DOHH2 (cell line): Measurements from ENCODE around the gene ZNF683.

Experiments used
- H3F3A ChIP-seq: fragments of 200-600 bp; sonication (generic), shearing (Covaris generic); 2 replicates; pipeline ENCODE4 v1.6.0; 2016; ENCODE audit warnings: antibody characterized with exemption, mild to moderate bottlenecking; ENCODE audit not compliant: control insufficient read depth, insufficient read depth
- H3K27ac ChIP-seq: fragments of 200-600 bp; sonication (generic); 2 replicates; pipeline ENCODE4 v1.5.1; 2014; ENCODE audit warnings: low read depth, mild to moderate bottlenecking, low read length, moderate library complexity
- H3K27me3 ChIP-seq: fragments of 200-600 bp; sonication (generic); 2 replicates; pipeline ENCODE4 v1.6.1; 2014; ENCODE audit warnings: mild to moderate bottlenecking, low read length, mixed read lengths; ENCODE audit not compliant: control insufficient read depth
- H3K36me3 ChIP-seq: fragments of 200-600 bp; sonication (generic); 2 replicates; pipeline ENCODE4 v1.6.1; 2014; ENCODE audit warnings: mild to moderate bottlenecking, low read length, moderate library complexity, mixed read lengths; ENCODE audit not compliant: control insufficient read depth
- H3K4me1 ChIP-seq: fragments of 200-600 bp; sonication (generic); 2 replicates; pipeline ENCODE4 v1.6.1; 2014; ENCODE audit warnings: mild to moderate bottlenecking, low read length, mixed read lengths; ENCODE audit not compliant: control insufficient read depth
- H3K4me2 ChIP-seq: fragments of 200-600 bp; sonication (generic); 2 replicates; pipeline ENCODE4 v1.6.0; 2014; ENCODE audit warnings: mild to moderate bottlenecking, low read length, moderate library complexity
- H3K4me3 ChIP-seq: fragments of 200-600 bp; sonication (generic); 2 replicates; pipeline ENCODE4 v1.5.1; 2014; ENCODE audit warnings: mild to moderate bottlenecking, low read length, mixed read lengths
- H3K79me2 ChIP-seq: fragments of 200-600 bp; sonication (generic); 2 replicates; pipeline ENCODE4 v1.6.1; 2014; ENCODE audit warnings: mild to moderate bottlenecking, low read length, mixed read lengths; ENCODE audit not compliant: control insufficient read depth
- H3K9me2 ChIP-seq: fragments of 200-600 bp; sonication (generic); replicated peaks from 2 replicates; pipeline ENCODE4 v1.6.1; 2014; ENCODE audit warnings: mild to moderate bottlenecking, low read length, mixed read lengths; ENCODE audit not compliant: control insufficient read depth
- H3K9me3 ChIP-seq: fragments of 200-600 bp; sonication (generic); 2 replicates; pipeline ENCODE4 v1.6.1; 2014; ENCODE audit warnings: antibody characterized with exemption, low read length, mixed read lengths; ENCODE audit not compliant: control insufficient read depth, insufficient read depth
- H4K20me1 ChIP-seq: fragments of 200-600 bp; sonication (generic); 2 replicates; pipeline ENCODE4 v1.6.0; 2014; ENCODE audit warnings: low read depth, mild to moderate bottlenecking, antibody characterized with exemption, low read length, moderate library complexity; ENCODE audit not compliant: control insufficient read depth, insufficient read depth
- CTCF ChIP-seq: fragments of 200-600 bp; sonication (generic); IDR thresholded peaks from one replicate; pipeline ENCODE4 v1.5.1; 2014; ENCODE audit warnings: antibody characterized with exemption, mild to moderate bottlenecking, low read depth, low read length; ENCODE audit not compliant: poor library complexity, severe bottlenecking
- EZH2phosphoT487 ChIP-seq: fragments of 200-600 bp; sonication (generic); IDR thresholded peaks from 2 replicates; pipeline ENCODE4 v1.6.1; 2017; ENCODE audit warnings: borderline replicate concordance, mild to moderate bottlenecking, antibody characterized with exemption, low read length, moderate library complexity, mixed read lengths

ZNF683 gene

GRCh38 chr1:26362331-26362730 lies 10.2 kb downstream of the ZNF683 start:
- no peak overlapping the region for H3K4me3 ChIP-seq
- H3K9me3 ChIP-seq: no peaks in the 10 kb centered on the region
- peaks cover 59% of the 10 kb centered on the region for H3K27me3 ChIP-seq
- no peaks in the 10 kb centered on the region for H3K9me2 ChIP-seq
- TF ChIP-seq EZH2phosphoT487: no peak
- TF ChIP-seq CTCF: no peak
- H3F3A ChIP-seq: no peaks in the 10 kb centered on the region
- no peak overlapping the region for H3K4me2 ChIP-seq
- no peaks in the 10 kb centered on the region for H4K20me1 ChIP-seq
- H3K36me3 ChIP-seq: no peaks in the 10 kb centered on the region
- H3K4me1 ChIP-seq: peaks cover 4% of the 10 kb centered on the region; the same call in 1 of the 2 replicates
- H3K79me2 ChIP-seq: no peaks in the 10 kb centered on the region
- H3K27ac ChIP-seq: no peak overlapping the region

GRCh38 chr1:26361605-26362122 lies 10.9 kb downstream of the ZNF683 start:
- Histone ChIP-seq H3K9me3 (no peaks in the 10 kb centered on the region), H3K27ac (no peak overlapping the region), H3K79me2 (no peaks in the 10 kb centered on the region), H4K20me1 (no peaks in the 10 kb centered on the region), H3K4me1 (peaks cover 4% of the 10 kb centered on the region; the same call in 1 of the 2 replicates), H3K4me2 (no peak overlapping the region), H3K36me3 (no peaks in the 10 kb centered on the region), H3K4me3 (no peak overlapping the region), H3K9me2 (no peaks in the 10 kb centered on the region), H3F3A (no peaks in the 10 kb centered on the region), H3K27me3 (peaks cover 59% of the 10 kb centered on the region)
- TF ChIP-seq CTCF (no peak), EZH2phosphoT487 (no peak)

- H3F3A ChIP-seq: no peaks in the 10 kb centered on the region
- no peaks in the 10 kb centered on the region for H3K9me3 ChIP-seq
- no peak overlapping the region for H3K4me3 ChIP-seq
- no peaks in the 10 kb centered on the region for H3K9me2 ChIP-seq
- H3K4me1 ChIP-seq: peaks cover 4% of the 10 kb centered on the region; the same call in 1 of the 2 replicates
- H3K4me2 ChIP-seq: no peak overlapping the region
- H3K79me2 ChIP-seq: no peaks in the 10 kb centered on the region
- peaks cover 59% of the 10 kb centered on the region for H3K27me3 ChIP-seq
- no peaks in the 10 kb centered on the region for H3K36me3 ChIP-seq
- no peaks in the 10 kb centered on the region for H4K20me1 ChIP-seq
- no peak overlapping the region for H3K27ac ChIP-seq
- no peak for TF ChIP-seq CTCF
- TF ChIP-seq EZH2phosphoT487: no peak
These were observed 11.5 kb downstream of the ZNF683 start for GRCh38 chr1:26360807-26361604.
